AG09309 (cell line): ENCODE results near the gene ZYG11B.
"Not testable (repeated sequence)": the region's sequence is repeated elsewhere in the genome, so short reads cannot be mapped to it uniquely, and the experiment has no call there.

Source experiments
- DNase-seq: peaks from one replicate; pipeline ENCODE4 v3.0.0-alpha.2; 2010; ENCODE audit warnings: low read depth
- H3K4me3 ChIP-seq: 2 replicates; pipeline ENCODE4 v1.5.1; 2011; ENCODE audit warnings: mild to moderate bottlenecking, low read depth, low read length, moderate library complexity; ENCODE audit not compliant: control insufficient read depth
- CTCF ChIP-seq: IDR thresholded peaks from 2 replicates; pipeline ENCODE4 v1.5.1; 2011; ENCODE audit warnings: mild to moderate bottlenecking, low read depth, low read length, inconsistent platforms; ENCODE audit not compliant: insufficient read depth, control insufficient read depth; ENCODE audit errors: missing control alignments

The ZYG11B gene

GRCh38 chr1:52683367-52683940 is 42.8 kb upstream of the ZYG11B start:
- no peak for TF ChIP-seq CTCF
- H3K4me3 ChIP-seq = no peak overlapping the region
- no peak for DNase-seq

GRCh38 chr1:52684545-52684944 is 41.7 kb upstream of the ZYG11B start:
- no peak for DNase-seq
- TF ChIP-seq CTCF = no peak
- no peak overlapping the region for H3K4me3 ChIP-seq

- H3K4me3 ChIP-seq, DNase-seq: not testable (repeated sequence)
- TF ChIP-seq CTCF = peak; percentile 80
Measured at GRCh38 chr1:52686261-52686751, 39.9 kb upstream of the ZYG11B start.

- no peak overlapping the region for H3K4me3 ChIP-seq
- DNase-seq = no peak
- no peak for TF ChIP-seq CTCF
Measured at GRCh38 chr1:52686830-52687229, 39.4 kb upstream of the ZYG11B start.

GRCh38 chr1:52691821-52692220 is 34.4 kb upstream of the ZYG11B start:
- no peak overlapping the region for H3K4me3 ChIP-seq
- DNase-seq = no peak
- TF ChIP-seq CTCF = no peak

GRCh38 chr1:52692697-52693096 is 33.6 kb upstream of the ZYG11B start:
- DNase-seq = no peak
- TF ChIP-seq CTCF = no peak
- no peak overlapping the region for H3K4me3 ChIP-seq

- H3K4me3 ChIP-seq, DNase-seq: not testable (repeated sequence)
Measured at GRCh38 chr1:52693351-52693750, 32.9 kb upstream of the ZYG11B start.
